H1 (cell line): ENCODE results near the gene CHTF18. TPM values are rescaled to one million over a fixed set of nuclear protein-coding genes. Genes with fewer than 3 reads are reported as not detected.

ENCODE experiments used
- BACH1 ChIP-seq: IDR thresholded peaks from 2 replicates; pipeline ENCODE4 v1.6.1; 2012; ENCODE audit warnings: low read length, improper control_type of control experiment
- CBX8 ChIP-seq: fragments of 300-800, 300-1000 bp; sonication (generic); IDR thresholded peaks from 2 replicates; pipeline ENCODE4 v1.7.1; 2016; ENCODE audit warnings: low read depth, low read length, borderline replicate concordance
- EZH2 ChIP-seq: fragments of 200-600 bp; sonication (generic); IDR thresholded peaks from 2 replicates; pipeline ENCODE4 v1.7.1; 2012; ENCODE audit warnings: low read depth, mild to moderate bottlenecking, moderate library complexity, low read length, inconsistent platforms; ENCODE audit not compliant: severe bottlenecking
- HDAC2 ChIP-seq, 2 experiments: fragments of 300-600 bp in 1 of 2; sonication (generic) in 1 of 2; IDR thresholded peaks; 2 replicates each; pipeline ENCODE4 v1.6.1; 2011 to 2012; ENCODE audit warnings: low read depth in 2 of 2, low read length in 2 of 2, mild to moderate bottlenecking in 2 of 2, moderate library complexity in 2 of 2, borderline replicate concordance in 1 of 2, inconsistent platforms in 1 of 2
- NRF1 ChIP-seq: IDR thresholded peaks from 2 replicates; pipeline ENCODE4 v1.6.1; 2011; ENCODE audit warnings: mild to moderate bottlenecking, low read depth, low read length, improper control_type of control experiment
- RXRA ChIP-seq: IDR thresholded peaks from 2 replicates; pipeline ENCODE4 v1.6.1; 2011; ENCODE audit warnings: low read depth, mild to moderate bottlenecking, low read length, moderate library complexity; ENCODE audit not compliant: insufficient read depth
- TAF7 ChIP-seq: optimal IDR thresholded peaks from 2 replicates; pipeline ENCODE3; 2011; ENCODE audit warnings: low read depth, mild to moderate bottlenecking, inconsistent platforms, low read length, moderate library complexity, borderline replicate concordance
- YY1 ChIP-seq: IDR thresholded peaks from 2 replicates; pipeline ENCODE4 v1.6.1; 2011; ENCODE audit warnings: low read depth, mild to moderate bottlenecking, low read length
- polyA plus RNA-seq, 7 experiments: library from polyadenylated mRNA; depleted of rRNA in 3 of 7; stranded (reverse) in 5 of 7; unstranded in 2 of 7; fragments of >200 nt in 5 of 7; fragments of 200-250 nt in 2 of 7; gene quantifications; 1 replicate in 5 of 7; 2 replicates in 1 of 7; 4 replicates in 1 of 7; pipeline versions ENCODE4 v1.2.1 to v1.2.3, GENCODE V29; 2011 to 2013; ENCODE audit warnings: missing spikeins in 2 of 7, mixed read lengths in 2 of 7
- total RNA-seq: library from RNA; stranded (reverse); fragmentation: NEBNext Ultra II Directional; extraction: Animal tissue kit (Norgen Biotek cat#: 25700); gene quantifications from 2 replicates; pipeline ENCODE4 v1.2.1, GENCODE V29; 2021
- TF ChIP-seq, protein P1 (sequence below): IDR thresholded peaks from 2 replicates; pipeline ENCODE4 v1.6.1; 2012; ENCODE audit warnings: inconsistent platforms

Gene CHTF18
- total and polyA plus RNA-seq, 2 of the 8 experiments (the other 6 are each of a cell fraction or from before 2014, with no cell fraction given), result 75.3 to 104 TPM

DNA sequence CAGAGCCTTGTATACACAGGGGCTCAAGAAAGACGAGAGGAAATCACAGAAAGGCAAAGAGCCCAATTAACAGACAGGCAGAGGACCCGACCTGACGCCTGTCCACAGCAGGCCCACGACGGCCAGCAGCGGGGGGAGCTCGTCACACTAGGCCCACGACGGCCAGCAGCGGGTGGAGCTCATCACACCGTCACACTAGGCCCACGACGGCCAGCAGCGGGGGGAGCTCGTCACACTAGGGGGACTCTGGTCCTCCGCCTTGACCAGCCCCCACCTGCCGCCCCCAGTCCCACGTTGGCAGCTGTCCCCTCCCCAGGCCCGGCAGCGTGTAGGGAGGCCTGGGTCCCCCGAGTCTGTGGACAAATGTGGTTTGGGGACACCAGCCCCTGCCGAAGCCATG is 35.8 kb downstream of the CHTF18 start (continued):
- TF ChIP-seq HDAC2 (IDR thresholded peaks at IDR 0.05; ENCODE audit: borderline replicate concordance in 1 of 2, low read depth in 2 of 2, low read length in 2 of 2) (no peak), NRF1 (no peak), CBX8 (no peak), YY1 (no peak), BACH1 (no peak), EZH2 (no peak), RXRA (no peak), TAF7 (no peak)
- TF ChIP-seq, protein P1, sequence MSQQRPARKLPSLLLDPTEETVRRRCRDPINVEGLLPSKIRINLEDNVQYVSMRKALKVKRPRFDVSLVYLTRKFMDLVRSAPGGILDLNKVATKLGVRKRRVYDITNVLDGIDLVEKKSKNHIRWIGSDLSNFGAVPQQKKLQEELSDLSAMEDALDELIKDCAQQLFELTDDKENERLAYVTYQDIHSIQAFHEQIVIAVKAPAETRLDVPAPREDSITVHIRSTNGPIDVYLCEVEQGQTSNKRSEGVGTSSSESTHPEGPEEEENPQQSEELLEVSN, result no peak
